OCI-M2 (cell line): ENCODE data around the gene BRAT1.
"Not testable (repeated sequence)": the region's sequence is repeated elsewhere in the genome, so short reads cannot be mapped to it uniquely, and the experiment has no call there.

Experiments used
- DNase-seq: peaks from one replicate; lab custom pipeline; 2025; ENCODE audit not compliant: unreplicated experiment; lab: John Stamatoyannopoulos, UW

The BRAT1 gene

GRCh38 chr7:2564970-2565540, 9.7 kb upstream of the BRAT1 start:
- no peak for DNase-seq

DNA sequence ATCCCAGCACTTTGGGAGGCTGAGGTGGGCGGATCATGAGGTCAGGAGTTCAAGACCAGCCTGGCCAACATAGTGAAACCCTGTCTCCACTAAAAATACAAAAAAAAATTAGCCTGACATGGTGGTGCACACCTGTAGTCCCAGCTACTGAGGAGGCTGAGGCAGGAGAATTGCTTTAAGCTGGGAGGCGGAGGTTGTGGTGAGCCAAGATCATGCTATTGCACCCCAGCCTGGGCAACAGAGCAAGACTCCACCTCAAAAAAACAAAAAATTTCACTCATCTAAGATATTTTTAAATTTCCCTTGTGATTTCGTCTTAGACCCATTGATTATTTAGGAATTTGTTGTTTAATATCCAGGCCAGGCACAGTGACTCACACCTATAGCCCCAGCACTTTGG, 8.6 kb upstream of the BRAT1 start:
- DNase-seq: not testable (repeated sequence)

- DNase-seq: no peak
Observed at GRCh38 chr7:2559283-2559950, 4.1 kb upstream of the BRAT1 start.

GRCh38 chr7:2558629-2559282, 3.4 kb upstream of the BRAT1 start, which contains the start of gene IQCE:
Gene IQCE (plus strand): TSS chr7:2558979. CDS start chr7:2559182, 203 bp downstream.
- DNase-seq: peak; percentile 20

DNA sequence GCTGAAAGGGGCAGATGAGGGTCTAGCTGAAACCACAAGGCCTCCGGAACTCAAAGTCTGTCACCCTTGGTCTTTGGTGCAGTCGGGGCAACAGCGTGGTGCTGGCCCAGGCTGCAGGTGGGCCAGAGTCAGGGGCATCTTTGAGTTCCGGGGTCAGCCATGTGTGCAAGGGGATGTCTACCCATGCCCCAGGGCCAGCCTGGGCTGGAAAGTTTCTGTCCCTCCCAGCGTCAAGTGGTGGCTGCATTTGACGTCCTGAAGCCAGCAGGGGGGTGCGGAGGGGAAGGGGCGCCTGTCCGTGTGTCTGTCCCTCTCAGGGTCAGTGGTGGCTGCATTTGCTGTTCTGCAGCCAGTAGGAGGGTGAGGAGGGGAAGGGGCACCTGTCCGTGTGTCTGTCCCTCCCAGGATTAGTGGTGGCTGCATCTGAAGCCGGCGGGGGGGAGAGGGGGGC, 638 bp downstream of the BRAT1 start:
- no peak for DNase-seq

GRCh38 chr7:2553831-2554581, 1.3 kb downstream of the BRAT1 start:
- no peak for DNase-seq

DNA sequence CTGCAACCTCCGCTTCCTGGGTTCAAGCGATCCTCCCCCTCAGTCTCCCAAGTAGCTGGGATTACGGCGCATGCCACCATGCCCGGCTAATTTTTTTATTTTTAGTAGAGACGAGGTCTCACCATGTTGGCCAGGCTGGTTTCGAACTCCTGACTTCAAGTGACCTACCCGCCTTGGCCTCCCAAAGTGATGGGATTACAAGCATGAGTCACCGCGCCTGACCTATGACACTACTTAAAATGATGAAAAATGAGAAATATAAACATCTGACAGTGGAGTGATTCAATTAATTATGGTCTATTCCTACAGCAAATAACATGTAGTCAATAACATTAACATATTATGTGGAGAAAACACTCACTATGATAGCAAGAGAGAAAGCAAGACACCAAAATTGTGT, 2.2 kb downstream of the BRAT1 start:
- DNase-seq: no peak

DNA sequence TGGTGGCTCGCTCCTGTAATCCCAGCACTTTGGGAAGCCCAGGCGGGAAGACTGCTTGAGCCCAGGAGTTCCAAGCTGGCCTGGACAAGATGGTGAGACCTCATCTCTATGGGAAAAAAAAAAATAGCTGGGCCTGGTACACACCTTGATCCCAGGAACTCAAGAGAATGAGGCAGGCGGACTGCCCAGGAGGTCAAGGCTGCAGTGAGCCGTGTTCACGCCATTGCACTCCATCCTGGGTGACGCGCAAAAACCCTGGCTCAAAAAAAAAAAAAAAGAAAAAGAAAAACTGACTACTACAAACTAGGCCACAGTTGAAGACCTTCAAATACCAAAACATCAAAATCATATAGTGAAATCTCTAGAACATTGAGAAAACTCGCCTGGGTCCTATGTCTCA, 3.9 kb downstream of the BRAT1 start:
- no peak for DNase-seq

DNA sequence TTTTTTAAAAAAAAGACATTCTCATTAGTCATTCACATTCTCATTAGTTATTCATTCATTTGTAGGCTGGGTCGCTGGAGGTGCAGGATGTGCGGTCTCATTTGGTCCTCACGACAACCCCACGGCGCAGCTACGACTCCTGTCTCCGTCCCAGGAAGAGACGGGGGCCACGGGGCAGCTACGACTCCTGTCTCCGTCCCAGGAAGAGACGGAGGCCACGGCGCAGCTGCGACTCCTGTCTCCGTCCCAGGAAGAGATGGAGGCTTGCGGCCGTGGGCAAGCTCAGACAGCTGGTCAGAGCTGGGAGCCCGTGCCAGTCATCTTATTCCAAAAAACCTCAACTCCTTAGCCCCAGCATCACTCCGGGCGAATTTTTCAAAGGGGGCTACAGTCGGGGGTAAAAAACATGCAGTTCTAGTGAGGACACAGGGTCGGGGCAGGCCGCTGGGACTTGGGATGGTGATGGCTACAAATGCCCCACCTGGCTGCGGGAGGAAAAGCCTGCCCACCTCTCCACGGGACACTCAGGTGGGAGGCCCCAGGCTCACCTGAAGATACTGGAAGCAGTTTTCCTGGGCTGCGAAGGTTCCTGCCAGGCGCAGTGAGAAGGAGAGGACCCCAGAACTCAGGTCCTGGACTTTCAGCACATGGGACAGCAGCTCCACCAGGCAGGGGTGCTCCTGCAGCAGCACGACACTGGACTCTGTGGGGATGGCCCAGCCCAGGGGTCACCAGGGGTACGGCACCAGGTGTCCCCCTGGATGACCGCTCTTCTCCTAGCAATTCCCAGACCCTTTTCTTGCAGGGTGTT, 8.3 kb downstream of the BRAT1 start:
- no peak for DNase-seq

DNA sequence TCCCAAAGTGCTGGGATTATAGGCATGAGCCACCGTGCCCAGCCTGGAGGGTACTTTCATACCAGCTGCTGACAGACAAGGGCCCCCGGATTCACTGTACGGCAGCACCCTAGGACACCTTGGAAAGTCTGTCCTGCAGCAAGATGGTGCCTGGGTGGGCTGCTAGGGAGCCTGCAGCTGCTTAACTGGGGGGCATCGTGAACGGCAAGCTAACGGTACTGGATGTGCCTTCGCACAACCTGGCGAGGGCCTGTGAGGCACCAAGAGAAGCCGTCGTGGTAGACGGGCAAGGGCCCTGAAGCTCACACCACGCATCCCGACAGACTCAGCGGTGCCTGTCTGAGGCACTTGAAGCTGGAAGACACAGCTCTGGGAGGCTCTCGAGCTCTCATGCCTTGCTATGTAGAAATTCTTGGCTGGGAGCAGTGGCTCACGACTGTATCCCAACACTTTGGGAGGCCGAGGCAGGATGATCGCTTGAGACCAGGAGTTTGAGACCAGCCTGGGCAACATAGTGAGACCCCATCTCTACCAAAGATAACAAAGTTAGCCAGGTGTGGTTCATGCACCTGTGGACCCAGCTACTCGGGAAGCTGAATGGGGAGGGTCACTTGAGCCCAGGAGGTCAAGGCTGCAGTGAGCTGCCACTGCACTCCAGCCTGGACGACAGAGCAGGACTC, 9.4 kb downstream of the BRAT1 start:
- DNase-seq: no peak

GRCh38 chr7:2544541-2545188, 10.7 kb downstream of the BRAT1 start:
- no peak for DNase-seq

- no peak for DNase-seq
Observed at GRCh38 chr7:2542916-2543871, 12.1 kb downstream of the BRAT1 start.

DNA sequence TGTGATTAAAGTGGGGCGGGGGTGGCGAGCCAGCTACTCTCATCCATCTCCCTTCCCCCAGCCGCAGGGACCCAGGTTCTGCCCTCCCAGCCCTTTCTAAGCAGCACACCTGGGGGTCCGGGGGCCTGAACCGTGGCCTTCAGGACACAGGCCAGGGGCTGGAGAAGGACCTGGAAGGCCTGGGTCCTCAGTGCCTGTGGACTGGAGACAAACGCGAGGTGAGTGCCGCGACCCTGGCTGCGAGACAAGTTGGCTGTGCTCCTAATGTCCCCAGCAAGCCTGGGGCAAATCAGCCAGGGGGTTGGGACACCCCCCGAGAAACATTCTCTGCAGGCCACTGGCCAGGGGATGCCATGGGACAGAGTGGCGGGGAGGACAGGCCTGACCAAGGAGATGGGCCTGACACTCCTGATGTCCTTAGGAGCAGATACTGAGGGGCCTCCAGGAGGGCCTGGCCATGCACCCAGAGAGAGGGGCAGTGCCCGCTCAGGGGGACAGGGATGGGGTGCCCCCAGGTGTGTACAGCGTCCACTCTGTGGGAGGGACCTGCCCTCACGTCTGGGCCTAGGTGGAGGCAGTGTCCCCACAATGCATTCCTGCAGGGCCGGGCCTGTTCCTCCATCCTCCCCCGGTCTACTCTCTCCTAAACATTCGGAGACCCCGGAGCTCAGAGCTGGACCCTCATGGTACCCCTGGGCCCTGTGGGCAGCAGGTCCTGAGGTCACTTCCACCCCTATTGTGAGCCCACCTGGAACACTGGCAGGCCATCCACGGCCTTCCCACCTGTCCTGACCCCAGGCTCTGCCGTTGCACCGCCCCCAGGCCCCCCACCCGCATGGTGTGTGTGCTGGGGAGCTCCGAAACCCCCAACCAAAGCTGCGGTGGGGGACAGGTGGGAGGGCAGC, 13.1 kb downstream of the BRAT1 start:
- no peak for DNase-seq

GRCh38 chr7:2541291-2542010, 13.9 kb downstream of the BRAT1 start:
- DNase-seq: no peak

GRCh38 chr7:2540641-2541051, 14.7 kb downstream of the BRAT1 start:
- DNase-seq: no peak

DNA sequence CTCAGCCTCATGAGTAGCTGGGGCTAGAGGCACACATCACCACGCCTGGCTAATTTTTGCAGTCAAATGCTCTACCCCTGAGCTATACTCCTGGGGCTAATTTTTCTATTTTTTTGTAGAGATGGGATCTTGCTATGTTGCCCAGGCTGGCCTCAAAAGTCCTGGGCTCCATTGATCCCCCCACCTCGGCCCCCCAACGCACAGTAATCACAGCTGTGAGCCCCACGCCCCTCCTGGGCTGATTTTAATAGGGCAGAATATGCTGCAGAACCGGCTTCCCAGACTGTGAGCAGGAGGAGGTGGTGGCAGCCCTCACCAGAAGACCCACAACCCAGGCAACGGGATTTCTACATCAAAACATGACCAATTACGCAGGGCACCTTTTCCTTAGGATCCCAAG, 15.2 kb downstream of the BRAT1 start:
- DNase-seq: no peak
